ENCODE results near the gene SHMT2.

SHMT2 gene

DNA sequence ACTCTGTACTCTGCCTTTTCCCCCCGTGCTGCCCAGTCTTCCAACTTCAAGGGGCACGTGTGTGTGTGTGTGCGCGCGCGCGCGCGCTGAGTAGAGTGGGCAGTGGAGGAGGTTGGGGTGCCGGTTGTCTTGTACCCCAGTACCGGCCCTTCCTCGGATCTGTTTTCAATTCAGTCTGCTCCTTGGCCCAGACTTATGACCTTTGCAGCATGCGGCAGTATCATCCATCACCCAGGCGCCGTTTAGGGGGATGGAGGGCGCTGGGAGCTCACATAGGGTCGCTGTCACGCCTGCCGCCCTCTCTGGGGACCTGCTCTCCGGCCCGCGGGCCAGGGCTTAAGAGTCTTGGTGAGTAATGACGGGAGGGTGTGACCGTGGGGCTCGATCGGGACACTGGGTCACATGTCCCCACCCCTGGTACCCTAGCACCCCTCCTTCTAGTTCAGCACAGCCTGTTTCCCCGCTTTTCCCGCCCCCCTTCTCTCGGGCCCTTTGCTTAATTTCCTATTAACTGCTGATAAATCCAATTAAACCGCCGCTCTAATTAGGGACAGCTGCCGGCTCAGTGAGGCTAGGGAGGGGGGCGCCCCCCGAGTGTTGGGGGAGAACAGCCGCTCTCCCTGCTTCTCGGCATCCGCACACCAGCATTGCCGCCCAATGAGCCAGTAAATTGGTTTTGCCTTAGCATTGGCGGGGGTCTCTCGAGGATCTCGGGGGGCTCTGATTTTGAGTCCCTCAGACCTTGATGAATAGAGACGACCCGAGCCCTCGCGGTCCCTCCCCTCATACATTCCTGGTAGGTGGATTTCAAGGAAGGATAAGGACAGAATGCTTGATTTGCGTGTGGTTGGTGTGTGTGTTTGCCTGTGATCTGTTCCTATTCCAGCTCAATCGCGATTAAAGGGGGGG, 12.1 kb downstream of the SHMT2 start:
- peak; percentile 66 for DNase-seq

DNA sequence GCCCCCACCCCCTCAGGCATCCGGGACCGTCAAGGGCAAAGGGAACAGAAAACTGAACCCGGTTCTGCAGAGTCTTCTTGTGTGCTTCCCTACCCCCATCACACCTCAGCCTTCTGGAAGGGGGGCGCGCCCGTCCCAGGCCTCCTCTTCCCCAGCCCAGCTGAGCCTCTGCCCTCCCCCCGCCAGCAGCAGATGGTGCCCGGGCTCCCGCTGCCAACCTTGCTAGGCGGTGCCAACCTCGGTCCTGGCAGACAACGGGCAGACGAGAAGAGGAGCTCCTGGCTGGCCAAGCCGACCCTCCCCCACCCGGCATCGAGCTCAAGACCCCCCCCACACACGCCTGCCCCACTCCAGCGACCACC, 12.8 kb downstream of the SHMT2 start:
- peak; percentile 94 for DNase-seq

DNA sequence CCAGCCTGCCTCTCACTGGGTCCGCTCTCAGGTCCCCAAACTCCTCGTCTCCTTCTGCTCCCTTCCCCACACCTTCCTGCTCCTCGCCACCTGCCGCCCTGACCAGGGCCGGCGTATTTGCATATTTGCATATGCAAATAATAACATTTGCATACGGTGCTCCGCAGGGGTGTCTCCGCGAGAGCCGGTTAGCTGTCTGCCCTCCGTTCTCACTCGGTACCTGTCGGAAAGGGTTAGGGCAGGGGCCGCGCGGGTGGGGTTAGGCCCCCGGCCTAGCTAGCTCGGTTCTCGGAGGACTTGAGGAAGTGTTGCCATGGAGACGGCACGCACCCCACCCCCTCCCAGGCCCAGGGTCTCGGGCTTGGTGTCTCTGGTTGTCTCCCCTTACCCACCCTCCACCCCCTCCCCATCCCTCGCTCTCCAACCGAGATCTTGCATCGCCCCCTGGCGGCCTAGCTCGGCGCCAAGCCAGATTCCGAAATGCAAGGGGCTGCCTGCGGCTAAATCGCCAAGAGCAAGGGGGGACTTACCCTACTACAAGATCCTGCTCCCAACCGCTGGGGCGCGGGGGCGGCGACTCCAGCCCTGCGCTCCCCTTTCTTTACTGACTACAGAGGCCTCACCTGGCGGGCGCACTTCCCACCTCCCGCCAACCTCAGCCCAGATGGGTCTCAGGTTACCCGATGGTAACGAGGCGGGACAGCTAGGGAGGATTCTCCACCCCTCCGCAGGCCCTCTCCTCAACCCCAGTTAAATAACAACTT, 13.4 kb downstream of the SHMT2 start:
- DNase-seq: peak; percentile 99

DNA sequence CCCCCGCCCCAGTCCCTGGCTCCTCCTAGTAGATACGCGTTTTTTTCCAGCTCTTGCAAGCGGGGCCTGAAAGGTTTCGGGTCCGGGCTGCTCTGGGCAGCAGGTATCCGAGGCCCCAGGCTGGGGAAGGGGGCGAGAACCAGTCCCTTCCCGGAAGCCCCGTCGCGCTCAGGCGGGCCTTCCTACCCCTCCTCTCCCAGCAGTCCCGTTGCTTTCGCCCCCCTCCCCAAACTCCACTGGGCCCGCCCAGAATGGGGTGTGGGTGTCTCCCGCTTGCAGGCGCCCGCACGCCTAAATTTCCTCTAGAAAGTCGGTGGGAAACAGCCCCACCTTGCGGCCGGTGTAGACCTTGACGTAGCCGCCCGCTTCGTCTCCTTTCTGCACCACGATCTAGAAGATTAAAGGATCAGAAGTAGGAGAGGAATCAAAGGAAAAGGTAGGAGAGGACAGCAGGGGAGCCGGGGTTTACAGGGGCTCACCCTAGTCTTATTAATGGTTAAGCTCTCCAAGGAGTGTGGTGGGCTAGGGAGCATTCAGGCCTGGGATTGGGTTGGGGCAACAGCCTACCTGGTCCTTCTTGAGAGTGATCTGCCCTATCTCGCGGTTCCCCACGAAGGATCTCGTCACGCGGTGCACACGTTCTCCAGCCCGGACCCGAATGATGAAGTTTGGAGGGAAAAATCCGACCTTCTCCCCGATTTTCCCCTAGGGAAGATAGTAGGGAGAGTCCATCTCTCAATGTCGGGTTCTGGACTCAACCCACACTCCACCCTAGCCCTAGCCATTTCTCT, 14.2 kb downstream of the SHMT2 start:
- peak; percentile 95 for DNase-seq

DNA sequence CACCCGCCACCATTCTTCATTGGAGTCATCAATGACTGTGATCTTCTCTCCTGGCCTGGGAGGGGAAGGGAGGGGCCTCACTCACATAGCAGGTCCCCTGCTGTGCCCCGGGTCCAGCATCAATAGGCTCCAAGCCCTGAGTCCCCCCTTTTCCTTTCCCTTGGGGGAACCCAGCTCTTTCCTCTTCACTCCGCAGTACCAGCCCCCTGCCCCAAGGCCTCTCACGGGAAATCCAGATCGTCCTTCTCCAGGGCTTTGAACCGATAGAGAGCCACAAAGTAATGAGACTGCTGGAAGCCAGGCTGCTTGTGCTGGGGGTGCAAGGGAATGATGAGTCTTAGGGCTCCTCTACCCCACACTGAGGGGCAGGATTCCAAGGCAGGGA, 14.8 kb downstream of the SHMT2 start:
- peak; percentile 41 for DNase-seq

DNA sequence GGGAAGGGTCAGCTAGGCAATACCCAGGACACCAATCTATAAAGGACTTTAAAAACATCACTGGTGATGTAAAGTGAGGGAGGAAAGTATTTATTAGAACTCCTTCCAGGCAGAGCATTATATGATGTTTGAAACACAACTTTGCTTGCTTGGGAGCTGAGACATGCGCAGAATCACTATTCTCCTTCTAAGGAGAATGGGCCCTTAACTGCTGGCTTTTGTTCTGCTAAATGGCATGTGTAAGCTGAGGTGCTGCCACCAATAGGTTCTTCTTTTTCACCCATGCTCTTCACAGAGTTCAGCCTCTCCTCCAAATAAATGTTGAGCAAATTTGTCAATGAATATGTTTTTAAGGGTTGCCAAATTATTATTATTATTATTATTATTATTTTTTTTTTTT, 17.5 kb downstream of the SHMT2 start:
- no peak for DNase-seq

DNA sequence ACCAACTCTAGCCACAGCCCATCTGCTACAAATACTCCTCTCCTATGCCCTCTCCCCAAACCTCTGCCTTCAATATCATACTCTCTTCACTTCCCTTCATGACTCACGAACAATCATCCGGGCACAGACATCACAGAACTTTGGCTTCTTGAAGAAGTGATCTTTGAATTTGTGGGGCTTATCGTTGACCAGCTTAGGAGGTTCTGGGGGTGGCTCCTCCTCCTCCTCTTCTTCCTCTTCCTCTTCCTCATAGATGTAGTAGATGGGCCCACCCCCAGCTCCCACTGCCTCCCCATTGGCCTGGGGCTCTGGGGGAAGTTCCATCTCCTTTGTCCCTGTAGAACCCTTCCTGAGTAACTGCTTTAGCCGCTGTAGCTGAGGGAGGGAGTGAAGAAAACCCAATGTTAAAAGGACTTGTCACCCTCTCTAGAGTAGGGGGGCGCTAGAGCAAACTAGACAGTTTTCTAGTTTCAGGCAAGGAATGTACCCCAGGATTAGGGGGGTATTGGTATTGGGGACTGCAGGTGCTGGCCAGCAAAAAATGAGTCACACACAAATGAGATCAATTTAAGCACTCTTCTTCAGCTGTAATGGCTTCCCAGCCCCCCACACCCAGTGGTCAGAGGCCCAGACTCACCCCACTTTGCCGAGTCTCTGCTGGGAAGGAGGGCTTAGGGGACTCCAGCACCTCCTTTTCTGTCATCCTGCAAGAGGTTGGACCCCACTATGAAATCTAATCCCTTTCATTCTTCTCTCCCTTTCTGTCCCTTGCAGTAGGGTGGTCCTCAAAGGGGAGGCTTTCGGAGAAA, 19.6 kb downstream of the SHMT2 start:
- DNase-seq: no peak

DNA sequence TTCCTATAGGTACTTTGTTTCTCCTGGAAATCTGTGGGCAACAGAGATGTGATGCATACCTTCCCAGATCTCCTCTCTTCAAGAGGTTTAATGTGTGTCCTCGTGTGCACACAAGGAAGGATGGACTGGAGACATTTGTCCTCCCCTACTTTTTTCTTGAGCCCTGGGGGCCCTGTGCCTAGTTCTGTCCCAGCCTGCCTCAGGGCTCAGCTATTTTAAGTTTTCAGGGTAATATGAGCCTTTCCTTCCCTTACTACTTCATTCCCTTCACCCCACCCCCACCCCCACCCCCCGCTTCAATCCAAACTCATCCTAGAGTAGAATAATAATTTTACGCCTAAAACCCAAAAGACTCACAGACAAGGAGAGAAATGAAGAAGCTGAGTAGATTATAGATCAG, 21.0 kb downstream of the SHMT2 start:
- DNase-seq: no peak

DNA sequence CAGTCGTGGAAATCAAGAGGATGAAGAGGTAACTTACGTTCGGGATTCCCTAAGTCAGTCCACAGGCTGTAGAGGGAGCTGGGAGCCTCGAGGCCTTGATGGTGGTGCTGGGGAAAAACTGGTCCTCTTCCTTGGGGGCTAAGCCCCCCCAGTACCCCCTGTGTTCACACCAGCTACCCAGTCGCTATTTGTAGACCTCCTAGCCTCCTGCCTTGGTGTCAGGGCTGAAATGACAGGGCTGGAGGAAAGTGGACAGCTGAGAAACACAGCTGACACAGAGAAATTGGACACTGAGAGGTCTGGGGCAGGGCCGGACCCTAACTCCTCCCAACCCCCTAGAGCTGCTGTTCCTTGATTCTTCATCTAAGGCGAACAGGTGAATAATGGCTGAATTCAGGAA, 21.4 kb downstream of the SHMT2 start, which contains the start of gene STAC3:
TSS of gene STAC3 (minus strand) at position 232 of the 400 bp plus-strand sequence. CDS start 1,551 bp downstream, outside the sequence.
- no peak for DNase-seq

DNA sequence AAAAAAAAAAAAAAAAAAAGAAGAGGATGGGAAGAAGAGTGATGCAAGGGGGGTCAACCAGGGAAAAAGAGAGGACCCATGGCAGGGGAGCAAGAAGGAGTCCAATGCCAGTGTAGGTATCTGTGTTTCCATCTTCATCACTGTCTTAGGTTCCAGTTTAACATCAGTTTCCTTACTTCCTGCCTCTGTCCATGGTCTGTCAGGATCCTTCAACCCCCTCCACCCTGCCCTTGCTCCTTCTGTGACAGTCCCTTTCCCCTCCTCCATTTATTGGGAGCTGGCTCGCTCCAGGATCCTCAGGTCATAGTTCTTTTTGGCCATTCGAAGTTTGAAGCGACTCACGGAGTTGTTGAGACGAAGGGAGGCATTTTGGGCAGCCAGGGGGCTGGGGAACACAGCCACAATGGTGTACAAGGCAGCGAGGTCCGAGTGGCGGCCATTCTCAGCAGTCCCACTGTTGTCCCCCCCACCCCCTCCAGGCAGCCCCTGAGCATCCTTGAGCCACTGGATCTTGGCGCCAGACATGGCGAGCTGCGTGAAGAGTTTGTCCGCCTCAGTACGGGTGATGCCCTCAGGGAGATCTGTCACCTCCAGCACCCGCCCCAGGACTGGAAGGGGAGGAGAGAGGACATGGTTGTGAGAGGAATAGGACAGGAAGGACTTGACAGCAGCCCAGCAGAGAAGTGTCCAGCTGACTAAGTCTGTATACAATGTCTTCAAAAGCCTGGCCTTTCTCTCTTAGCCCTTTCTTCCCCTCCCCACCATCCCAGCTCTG, 25.2 kb downstream of the SHMT2 start:
- no peak for DNase-seq

DNA sequence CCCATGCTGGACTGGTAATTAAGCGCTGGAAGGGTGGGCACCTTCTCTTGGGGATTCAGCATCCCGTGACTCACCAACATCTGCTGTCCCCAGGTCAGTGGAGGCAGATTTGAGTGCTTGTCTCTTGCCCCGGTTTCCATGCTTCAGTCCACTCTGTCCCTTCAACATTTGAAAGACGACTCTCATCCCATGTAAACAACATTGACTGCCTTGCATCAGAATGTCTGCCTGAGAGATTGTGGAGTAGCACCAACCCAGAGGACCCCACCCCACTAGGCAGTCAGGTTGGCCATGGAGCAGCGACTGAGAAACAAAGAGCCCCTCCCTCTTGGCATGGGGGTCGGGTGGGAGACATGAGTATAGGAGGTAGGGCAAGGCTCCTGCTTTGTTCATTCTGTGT, 26.4 kb downstream of the SHMT2 start:
- DNase-seq: no peak

DNA sequence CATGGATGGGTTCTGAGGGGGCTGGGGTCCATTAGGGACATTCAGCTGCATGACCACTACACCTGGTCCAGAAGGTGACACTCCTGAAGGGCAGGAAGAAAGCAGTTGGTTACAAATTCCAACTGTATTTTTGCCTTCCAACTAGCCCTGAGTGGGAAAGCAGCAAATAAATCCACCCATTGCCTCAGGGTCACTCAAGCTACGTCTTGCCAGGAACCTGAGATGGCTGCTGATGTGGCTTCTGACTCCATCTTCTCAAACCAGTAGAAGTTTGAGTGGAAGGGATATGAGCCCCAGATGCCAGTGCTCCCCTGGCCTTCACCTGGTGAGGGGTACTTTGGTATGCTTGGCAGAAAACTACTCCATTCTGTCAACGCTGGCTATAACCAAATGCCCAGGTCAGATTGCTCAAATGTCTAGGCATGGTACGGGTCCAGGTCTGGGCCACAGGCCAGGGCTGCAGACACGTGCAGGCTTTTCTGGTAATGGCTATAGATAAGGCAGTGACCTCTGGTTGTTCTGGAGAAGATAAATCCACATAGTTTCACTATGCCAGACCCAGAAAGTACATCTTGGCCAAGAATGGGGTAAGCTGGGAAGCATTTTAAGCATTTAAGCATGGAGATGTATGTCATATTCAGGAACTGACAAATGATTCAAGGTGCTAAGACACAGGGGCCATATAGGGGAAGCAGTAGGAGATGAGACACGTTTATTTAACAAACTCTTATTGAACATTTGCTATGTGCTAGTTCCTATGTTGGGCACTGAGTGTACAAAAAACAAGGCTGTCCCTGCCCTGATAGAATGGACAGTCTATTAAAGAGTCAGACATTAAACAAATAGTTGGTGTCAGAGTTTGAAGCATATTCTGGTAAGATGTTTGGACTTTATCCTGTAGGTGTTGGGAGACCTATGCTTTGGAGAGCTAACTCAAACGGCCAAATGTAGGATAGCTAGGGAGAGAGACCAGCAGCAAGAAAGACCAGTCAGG, 29.8 kb downstream of the SHMT2 start:
- DNase-seq: no peak

DNA sequence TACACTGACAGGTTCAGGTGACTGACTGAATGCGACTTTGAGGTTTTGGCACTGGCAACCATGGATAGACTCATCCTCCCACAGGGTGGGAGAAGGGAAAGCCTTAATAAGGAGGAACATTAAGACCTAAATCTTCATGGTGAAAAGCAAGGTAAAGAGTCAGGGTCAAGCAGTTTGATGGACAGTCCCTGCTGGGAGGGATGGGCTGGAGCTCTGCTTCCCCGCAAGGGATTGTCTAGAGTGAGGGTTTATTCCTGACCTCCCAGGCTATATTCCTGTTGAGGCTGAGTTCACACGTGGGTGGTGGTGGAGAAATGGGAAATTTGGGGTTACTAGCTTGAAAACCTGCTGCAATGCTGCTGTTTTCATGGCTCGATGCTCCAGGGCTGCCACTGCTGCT, 30.9 kb downstream of the SHMT2 start:
- no peak for DNase-seq

DNA sequence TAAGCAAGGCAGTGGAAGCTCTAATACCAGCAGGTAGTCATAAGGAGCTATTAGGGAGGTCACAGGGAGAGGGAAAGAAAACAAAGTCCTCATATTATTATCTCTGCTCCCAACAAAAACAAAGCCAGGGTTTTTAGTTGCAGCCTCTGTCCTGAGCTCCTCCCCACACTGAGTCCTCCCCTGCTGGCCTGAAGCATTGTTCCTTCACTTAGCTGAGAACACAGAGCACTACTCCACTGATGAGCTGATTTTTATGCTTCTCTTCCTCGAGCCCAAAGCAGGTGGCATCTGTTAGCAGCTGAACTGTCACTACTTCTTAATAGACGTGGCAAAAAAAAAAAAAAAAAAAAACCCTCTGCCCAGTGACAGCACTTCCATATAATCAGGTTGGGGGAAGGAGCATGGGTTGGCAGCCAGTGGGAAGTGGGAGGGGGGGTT, 31.9 kb downstream of the SHMT2 start:
- peak; percentile 39 for DNase-seq

DNA sequence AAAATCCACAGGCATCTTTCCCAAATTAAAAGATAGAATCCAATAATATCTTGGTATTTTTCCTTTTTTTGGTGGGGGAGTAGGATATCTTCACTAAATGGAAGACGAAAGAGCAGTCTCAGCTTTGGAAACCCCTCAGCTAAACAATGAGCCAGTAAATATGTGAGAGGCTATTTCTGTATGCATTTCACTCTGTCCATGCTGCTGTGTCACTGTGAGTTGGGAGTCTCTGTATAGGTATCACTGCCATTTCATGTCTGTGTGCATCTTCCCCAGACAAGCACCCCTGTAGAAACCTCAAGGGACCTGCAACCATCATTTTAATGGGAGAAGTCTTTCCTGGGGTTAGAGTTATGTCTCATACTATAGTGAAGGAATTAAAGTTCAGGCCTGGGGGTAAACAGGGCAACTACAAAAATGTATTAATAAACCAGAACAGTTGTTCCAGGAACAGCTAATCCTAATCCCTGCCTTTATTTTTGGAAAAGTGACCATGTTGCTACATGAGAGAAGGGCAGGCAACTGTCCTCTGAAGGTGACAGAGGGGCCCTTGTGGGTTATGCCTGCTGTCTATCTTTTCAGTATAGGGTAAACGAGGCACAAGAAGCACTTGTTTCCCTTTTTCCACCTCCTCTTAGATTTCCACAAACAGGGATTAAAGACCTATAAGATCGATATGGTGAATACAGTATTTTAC, 32.8 kb downstream of the SHMT2 start:
- DNase-seq: no peak

DNA sequence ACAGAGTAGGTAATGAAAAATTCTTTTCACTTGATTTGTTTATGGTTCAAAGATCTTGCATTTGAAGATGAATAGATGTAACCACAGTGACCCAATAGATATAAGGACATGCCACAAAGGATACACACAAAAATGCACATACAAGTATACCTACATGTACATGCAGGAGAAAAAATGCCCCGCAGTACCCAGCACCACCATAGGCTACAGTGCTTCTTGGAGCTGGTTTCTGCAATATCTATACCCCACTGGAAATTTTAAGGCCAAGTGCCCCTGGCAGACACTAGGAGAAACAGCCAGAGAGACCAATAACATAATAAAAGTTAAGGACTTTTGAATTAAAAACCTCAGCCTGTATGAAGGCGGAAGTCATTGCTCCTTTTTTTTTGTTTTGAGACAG, 33.6 kb downstream of the SHMT2 start:
- DNase-seq: no peak

DNA sequence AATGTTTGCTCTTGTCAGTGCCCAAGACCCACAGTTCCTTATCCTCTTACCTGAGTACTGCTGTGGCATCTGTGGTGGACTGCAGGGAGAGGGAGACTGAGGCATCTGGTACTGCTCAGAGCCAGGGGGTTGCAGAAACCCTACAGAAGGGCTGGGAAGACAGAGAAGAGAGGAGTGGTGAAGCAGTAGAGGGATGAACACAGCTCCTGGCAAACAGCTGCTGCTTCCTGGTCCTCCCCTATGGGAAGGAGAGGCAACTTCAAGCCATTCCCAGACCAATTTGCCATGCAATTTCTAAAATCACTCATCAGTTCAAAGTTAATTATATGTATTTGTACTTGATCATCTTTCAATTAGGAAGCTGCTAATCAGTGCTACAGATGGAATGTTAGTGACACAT, 37.2 kb downstream of the SHMT2 start:
- no peak for DNase-seq

DNA sequence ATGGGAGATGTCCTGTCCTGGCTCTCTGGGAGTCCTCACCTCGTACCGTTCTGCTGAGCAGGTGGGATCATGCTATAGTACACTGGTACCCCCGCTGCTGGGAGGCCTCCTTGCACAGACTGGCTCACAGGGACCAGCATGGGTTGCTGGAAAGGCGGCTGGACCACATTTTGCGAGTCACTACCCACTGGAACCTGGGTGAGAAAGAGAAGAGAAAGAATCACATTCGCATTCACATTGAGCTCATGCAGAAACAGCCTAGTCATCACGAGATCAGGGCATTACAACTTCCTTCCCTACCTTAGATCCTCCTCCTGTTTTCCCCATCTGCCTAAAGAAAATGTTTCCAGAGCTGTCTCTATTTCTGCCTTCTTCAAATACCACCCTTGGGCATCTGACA, 38.8 kb downstream of the SHMT2 start:
- no peak for DNase-seq

DNA sequence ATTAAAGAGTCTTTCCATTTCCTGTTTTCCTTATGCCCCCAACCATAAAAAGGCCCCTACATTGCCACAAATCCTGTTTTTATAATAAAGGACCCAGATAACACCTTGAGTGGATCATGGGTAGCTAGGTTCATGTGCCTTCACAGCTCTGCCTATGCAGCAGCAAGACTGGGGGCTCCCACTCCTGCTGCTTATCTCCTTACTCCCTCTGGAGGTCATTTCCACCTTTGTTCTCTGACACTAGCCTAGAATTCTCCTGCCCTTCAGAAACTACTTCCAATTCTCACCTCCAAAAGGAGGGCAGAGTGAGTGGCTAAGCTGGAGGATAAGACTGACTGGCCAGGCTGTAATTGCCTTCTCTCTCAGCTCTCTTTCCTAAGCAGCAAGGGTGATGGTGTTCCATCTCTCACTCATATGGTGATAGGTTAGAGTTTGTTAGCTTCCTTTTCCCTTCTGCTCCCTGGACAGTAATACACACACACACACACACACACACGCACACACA, 41.5 kb downstream of the SHMT2 start:
- no peak for DNase-seq
